Endothelial cell of umbilical vein (primary cell): Measurements from ENCODE around the gene MESP2. TPM values are rescaled to one million over a fixed set of nuclear protein-coding genes. Genes with fewer than 3 reads are reported as not detected.

Experiments used
- BruUV-seq: library from RNA; stranded (reverse); fragments of 400-500 nt; replicated peaks from 2 replicates; lab custom pipeline; 2021; lab: Mats Ljungman, UMichigan
- CTCF ChIA-PET: fragments of 300-600, 350-600 bp; sonication (Branson Sonifier 250); formaldehyde crosslinking; loops from one replicate; lab custom pipeline; 2021; ENCODE audit warnings: antibody characterized with exemption, inconsistent platforms; lab: Charles Lee
- POLR2A ChIA-PET: fragments of 300-600, 350-600 bp; sonication (Branson Sonifier 250); formaldehyde crosslinking; loops from one replicate; lab custom pipeline; 2021; ENCODE audit warnings: antibody characterized with exemption, inconsistent platforms; lab: Charles Lee
- DNase-seq: peaks from one replicate; pipeline ENCODE4 v3.0.0-alpha.2; 2011; ENCODE audit warnings: low read depth, low spot score
- FAIRE-seq: peaks from 2 replicates; lab custom pipeline; 2011; peaks lifted over from hg19 to GRCh38; lab: Jason Lieb, UNC
- H2AFZ ChIP-seq: 2 replicates; pipeline ENCODE4 v1.6.0; 2012; ENCODE audit warnings: low read depth, low read length, control low read depth, inconsistent platforms
- H3K27ac ChIP-seq: 2 replicates; pipeline ENCODE4 v1.5.1; 2011; ENCODE audit warnings: low read depth, mild to moderate bottlenecking, control low read depth, low read length, moderate library complexity; ENCODE audit not compliant: insufficient read depth
- H3K27me3 ChIP-seq, 2 experiments: 2 replicates each; pipeline versions ENCODE4 v1.6.0 to v1.6.1; 2011; ENCODE audit warnings: low read length in 2 of 2, mixed read lengths in 1 of 2; ENCODE audit not compliant: control insufficient read depth in 2 of 2, insufficient read depth in 2 of 2
- H3K36me3 ChIP-seq, 2 experiments: 2 replicates in 1 of 2; 3 replicates in 1 of 2; pipeline ENCODE4 v1.5.1; 2011; ENCODE audit warnings: low read length in 2 of 2, mild to moderate bottlenecking in 1 of 2, moderate library complexity in 1 of 2; ENCODE audit not compliant: control insufficient read depth in 2 of 2, insufficient read depth in 2 of 2; ENCODE audit errors: extremely low read depth in 1 of 2
- H3K4me1 ChIP-seq: 3 replicates; pipeline ENCODE4 v1.5.1; 2011; ENCODE audit warnings: mild to moderate bottlenecking, low read length; ENCODE audit not compliant: control insufficient read depth, insufficient read depth; ENCODE audit errors: extremely low read depth
- H3K4me2 ChIP-seq: 2 replicates; pipeline ENCODE4 v1.6.1; 2011; ENCODE audit warnings: low read length, control low read depth, mixed read lengths; ENCODE audit not compliant: insufficient read depth
- H3K4me3 ChIP-seq, 3 experiments: fragments of 200-600 bp in 1 of 3; sonication (generic), shearing (Covaris generic) in 1 of 3; replicated peaks in 1 of 3; 2 replicates each; pipeline ENCODE4 v1.5.1; 2011 to 2016; ENCODE audit warnings: control low read depth in 3 of 3, low read length in 3 of 3, mild to moderate bottlenecking in 2 of 3, inconsistent platforms in 1 of 3, low read depth in 1 of 3, moderate library complexity in 1 of 3; ENCODE audit not compliant: insufficient read depth in 1 of 3
- H3K79me2 ChIP-seq: 2 replicates; pipeline ENCODE4 v1.6.0; 2012; ENCODE audit warnings: low read length, inconsistent platforms; ENCODE audit not compliant: control insufficient read depth, insufficient read depth
- H3K9ac ChIP-seq: replicated peaks from 2 replicates; pipeline ENCODE3; 2011; ENCODE audit warnings: low read length, control low read depth; ENCODE audit not compliant: insufficient read depth; ENCODE audit errors: extremely low read depth
- H3K9me1 ChIP-seq: replicated peaks from 3 replicates; pipeline ENCODE4 v1.6.0; 2011; ENCODE audit warnings: mild to moderate bottlenecking, low read length; ENCODE audit not compliant: control insufficient read depth, insufficient read depth; ENCODE audit errors: extremely low read depth
- H3K9me3 ChIP-seq: replicated peaks from 2 replicates; pipeline ENCODE4 v1.5.1; 2012; ENCODE audit warnings: low read length, inconsistent platforms; ENCODE audit not compliant: control insufficient read depth, insufficient read depth
- H4K20me1 ChIP-seq: replicated peaks from 2 replicates; pipeline ENCODE3; 2011; ENCODE audit warnings: mild to moderate bottlenecking, low read length; ENCODE audit not compliant: control insufficient read depth, insufficient read depth; ENCODE audit errors: extremely low read depth
- CTCF ChIP-seq, 2 donors: IDR thresholded peaks; 1 replicate in 1 of 2; 2 replicates in 1 of 2; pipeline ENCODE4 v1.5.1; 2011; ENCODE audit warnings: low read length in 2 of 2, mild to moderate bottlenecking in 2 of 2, moderate library complexity in 2 of 2, control low read depth in 1 of 2, inconsistent platforms in 1 of 2, low read depth in 1 of 2; ENCODE audit not compliant: insufficient read depth in 1 of 2; ENCODE audit errors: extremely low read depth in 1 of 2
- EZH2 ChIP-seq: IDR thresholded peaks from 2 replicates; pipeline ENCODE4 v1.6.1; 2012; ENCODE audit warnings: borderline replicate concordance, low read depth, mild to moderate bottlenecking, moderate library complexity, low read length, inconsistent platforms; ENCODE audit not compliant: severe bottlenecking
- FOS ChIP-seq: IDR thresholded peaks from 2 replicates; pipeline ENCODE4 v1.6.1; 2011; ENCODE audit warnings: mild to moderate bottlenecking, low read length, moderate library complexity, borderline replicate concordance; ENCODE audit not compliant: insufficient read depth
- GATA2 ChIP-seq: IDR thresholded peaks from 2 replicates; pipeline ENCODE4 v1.7.0; 2011; ENCODE audit warnings: low read depth, mild to moderate bottlenecking, moderate library complexity, mixed read lengths, low read length; ENCODE audit not compliant: insufficient read length, insufficient read depth
- JUN ChIP-seq: IDR thresholded peaks from 2 replicates; pipeline ENCODE4 v1.6.1; 2011; ENCODE audit warnings: borderline replicate concordance, low read depth; ENCODE audit not compliant: insufficient read length, insufficient read depth
- MAX ChIP-seq: IDR thresholded peaks from 2 replicates; pipeline ENCODE4 v1.6.1; 2011; ENCODE audit not compliant: insufficient read depth, insufficient read length
- MYC ChIP-seq: IDR thresholded peaks from one replicate; pipeline ENCODE4 v1.6.1; 2011; ENCODE audit warnings: mild to moderate bottlenecking, low read depth, low read length
- POLR2A ChIP-seq: IDR thresholded peaks from 2 replicates; pipeline ENCODE4 v1.6.1; 2012; ENCODE audit warnings: low read depth, mild to moderate bottlenecking, control low read depth, low read length
- POLR2AphosphoS5 ChIP-seq: IDR thresholded peaks from 2 replicates; pipeline ENCODE4 v1.6.1; 2012; ENCODE audit warnings: low read depth, mild to moderate bottlenecking, control low read depth, low read length, moderate library complexity; ENCODE audit not compliant: insufficient read depth
- dilution Hi-C: fragments of 300-500 bp; cut with MboI; formaldehyde crosslinking; loops from one replicate; pipeline ENCODE4 v1.15.0; 2019; ENCODE audit warnings: low sequenced_read_pairs; ENCODE audit not compliant: extremely low pct_ligation_motif_present
- intact Hi-C: fragments of 100-400 bp; cut with micrococcal nuclease; formaldehyde crosslinking; loops from one replicate; pipeline ENCODE4 v1.10.0; 2022
- polyA plus RNA-seq, 4 experiments: library from polyadenylated mRNA; depleted of rRNA in 3 of 4; stranded (reverse) in 3 of 4; unstranded in 1 of 4; fragments of >200 nt; gene quantifications; 2 replicates each; pipeline versions ENCODE4 v1.2.1 to v1.2.3, GENCODE V29; 2011 to 2012; ENCODE audit warnings: missing spikeins in 1 of 4
- total RNA-seq: library from RNA; stranded (reverse); gene quantifications from 2 replicates; pipeline ENCODE4 v1.2.3, GENCODE V29; 2021

The MESP2 gene
- total and polyA plus RNA-seq, 2 donors (not counting 3 experiments of a cell fraction or from before 2014, with no cell fraction given), result 0.42 to 0.43 TPM

GRCh38 chr15:89795996-89796395, 19.9 kb downstream of the MESP2 start:
- Histone ChIP-seq H3K4me2 (no peak overlapping the region), H4K20me1 (no peaks in the 10 kb centered on the region), H2AFZ (no peak overlapping the region), H3K9me1 (no peaks in the 10 kb centered on the region), H3K4me1 (peaks cover 19% of the 10 kb centered on the region), H3K9me3 (no peaks in the 10 kb centered on the region), H3K9ac (no peak overlapping the region), H3K36me3 (peaks cover 11 to 45% of the 10 kb centered on the region in 2 experiments), H3K4me3 (no peak overlapping the region), H3K27ac (no peak overlapping the region), H3K79me2 (peaks cover 4% of the 10 kb centered on the region), H3K27me3 (no peaks in the 10 kb centered on the region)
- ChIA-PET CTCF (interaction anchor here (0.9 to 2.1 kb wide), 6 partner anchors 13 to 79 kb away, joined by 3 to 22 read pairs (median 5); no protein-coding TSS in a partner anchor), POLR2A (interaction anchor here (1.5 kb wide), 1 partner anchor 54 kb away, joined by 3 read pairs; no protein-coding TSS in a partner anchor)
- TF ChIP-seq POLR2AphosphoS5, result no peak
- TF ChIP-seq GATA2, result no peak
- TF ChIP-seq FOS, result no peak
- no peak for TF ChIP-seq EZH2
- no peak for DNase-seq
- intact Hi-C loops (loop anchor here (2.0 kb wide), 3 partner anchors 19 to 53 kb away; partner anchors contain the start of genes ANPEP and MESP2), dilution Hi-C loops (no loop called here)
- no TSS peak for BruUV-seq
- no peak for FAIRE-seq

GRCh38 chr15:89797678-89798201, 21.6 kb downstream of the MESP2 start:
- BruUV-seq, result no TSS peak
- Histone ChIP-seq H2AFZ (no peak overlapping the region), H3K4me2 (no peak overlapping the region), H3K4me1 (peaks cover 27% of the 10 kb centered on the region), H3K9ac (no peak overlapping the region), H3K9me3 (no peaks in the 10 kb centered on the region), H3K27ac (no peak overlapping the region), H4K20me1 (no peaks in the 10 kb centered on the region), H3K9me1 (no peaks in the 10 kb centered on the region), H3K4me3 (no peak overlapping the region), H3K36me3 (peaks cover 16 to 38% of the 10 kb centered on the region in 2 experiments), H3K27me3 (no peaks in the 10 kb centered on the region), H3K79me2 (peaks cover 8% of the 10 kb centered on the region)
- FAIRE-seq (no peak), DNase-seq (no peak)
- no peak for TF ChIP-seq FOS
- TF ChIP-seq POLR2A, result no peak
- TF ChIP-seq JUN, result no peak
- no peak for TF ChIP-seq MYC
- TF ChIP-seq POLR2AphosphoS5, result no peak
- no peak for TF ChIP-seq GATA2
- no peak for TF ChIP-seq MAX
- TF ChIP-seq CTCF (IDR thresholded peaks at IDR 0.05; ENCODE audit: extremely low read depth in 1 of 2, insufficient read depth in 1 of 2, low read depth in 1 of 2, low read length in 2 of 2), result no peak
- no peak for TF ChIP-seq EZH2
- POLR2A ChIA-PET, result no interaction called here
- CTCF ChIA-PET, result interaction anchor here (1.1 to 3.1 kb wide), 3 partner anchors 36 to 77 kb away, joined by 3 to 12 read pairs (median 3); no protein-coding TSS in a partner anchor
- intact Hi-C loops, result no loop called here
- dilution Hi-C loops, result no loop called here
